SJSA1 (cell line): ENCODE results near the gene GNAL. TPM values are rescaled to one million over a fixed set of nuclear protein-coding genes. Genes with fewer than 3 reads are reported as not detected.
"Not testable (repeated sequence)": the region's sequence is repeated elsewhere in the genome, so short reads cannot be mapped to it uniquely, and the experiment has no call there.

ENCODE experiments used
- DNase-seq, 2 experiments: peaks; one replicate each; pipeline ENCODE4 v3.0.0-alpha.2; 2015 to 2020; ENCODE audit warnings: low spot score in 2 of 2, low read depth in 1 of 2
- H3K27ac ChIP-seq: fragments of 250-450 bp; sonication (Bioruptor Pico); 2 replicates; pipeline ENCODE4 v1.5.1; 2020; ENCODE audit warnings: mild to moderate bottlenecking, moderate library complexity
- H3K27me3 ChIP-seq: fragments of 250-450 bp; sonication (Bioruptor Pico); replicated peaks from 2 replicates; pipeline ENCODE4 v1.5.1; 2020; ENCODE audit warnings: mild to moderate bottlenecking, moderate library complexity
- H3K36me3 ChIP-seq: fragments of 250-450 bp; sonication (Bioruptor Pico); 2 replicates; pipeline ENCODE4 v1.5.1; 2020; ENCODE audit warnings: mild to moderate bottlenecking
- H3K4me1 ChIP-seq: fragments of 250-450 bp; sonication (Bioruptor Pico); replicated peaks from 2 replicates; pipeline ENCODE4 v1.6.1; 2021; ENCODE audit warnings: mild to moderate bottlenecking
- H3K4me3 ChIP-seq: fragments of 250-450 bp; sonication (Bioruptor Pico); 2 replicates; pipeline ENCODE4 v1.5.1; 2020; ENCODE audit warnings: mild to moderate bottlenecking
- H3K9me3 ChIP-seq: fragments of 250-450 bp; sonication (Bioruptor Pico); replicated peaks from 2 replicates; pipeline ENCODE4 v1.5.1; 2020; ENCODE audit warnings: mild to moderate bottlenecking
- total RNA-seq: library from RNA; depleted of rRNA; stranded (reverse); fragments of >200 nt; shearing (Covaris generic); gene quantifications from 2 replicates; pipeline ENCODE4 v1.2.3, GENCODE V29; 2014; rRNA removed

The GNAL gene
- total RNA-seq, 1 experiment from 2014 or later = 1.9 TPM

GRCh38 chr18:11906926-11907874, 218.1 kb downstream of the GNAL start:
- peaks cover 13% of the 10 kb centered on the region for H3K4me1 ChIP-seq
- no peak for DNase-seq
- H3K27ac ChIP-seq = peak overlapping the region; percentile 98; the same call in 1 of the 2 replicates
- no peaks in the 10 kb centered on the region for H3K9me3 ChIP-seq
- no peaks in the 10 kb centered on the region for H3K27me3 ChIP-seq
- peak overlapping the region; percentile 89 for H3K4me3 ChIP-seq
- peaks cover 10% of the 10 kb centered on the region for H3K36me3 ChIP-seq

DNA sequence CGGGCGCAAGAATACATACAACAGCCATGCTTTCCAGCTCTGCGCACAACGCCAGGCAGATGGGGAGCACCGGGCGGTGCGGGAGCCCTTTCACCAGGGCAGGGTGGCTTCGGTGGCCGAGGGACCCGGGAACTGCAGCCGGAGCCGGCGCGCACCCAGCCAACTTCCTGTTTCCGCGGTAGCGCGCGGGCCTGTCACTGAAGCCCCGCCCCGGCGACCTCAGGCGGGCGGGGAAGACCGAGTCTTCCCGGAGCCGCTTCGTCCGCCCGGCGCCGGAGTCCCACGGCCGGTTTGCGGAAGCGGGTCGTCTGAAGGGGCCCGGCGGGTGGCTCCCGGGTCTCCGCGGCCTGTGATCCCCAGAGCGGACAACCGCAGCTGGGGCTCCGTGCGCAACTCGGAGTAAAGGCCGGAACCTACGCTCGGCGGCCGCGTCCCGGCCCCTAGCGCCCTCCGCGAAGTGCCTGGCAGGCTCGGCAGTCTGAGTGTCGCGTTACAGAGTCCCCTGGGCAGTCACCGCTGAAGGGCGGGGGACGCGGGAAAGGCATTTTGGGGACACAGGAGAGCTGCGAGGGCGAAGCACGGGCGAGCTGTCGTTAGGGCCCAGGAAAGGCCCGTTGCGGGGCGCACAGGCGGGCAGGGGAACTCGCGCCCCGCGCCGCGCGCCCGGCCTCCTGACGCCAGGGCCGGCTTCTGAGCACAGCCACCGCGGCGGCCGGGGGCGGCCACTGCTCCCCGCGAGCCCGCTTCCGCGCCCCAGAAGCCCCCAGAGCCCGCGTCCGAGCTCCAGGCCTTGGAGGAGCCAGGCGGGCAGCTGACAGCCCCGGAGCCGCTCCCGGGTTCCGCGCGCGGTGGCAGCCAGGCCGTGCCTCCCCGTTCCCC, 219.4 kb downstream of the GNAL start, which contains the start of gene MPPE1:
Gene MPPE1, minus strand, starts transcription at position 136 of the 879 bp plus-strand sequence. CDS start 11,053 bp downstream, outside the sequence.
- Histone ChIP-seq H3K36me3 (peaks cover 8% of the 10 kb centered on the region), H3K27me3 (no peaks in the 10 kb centered on the region), H3K4me1 (peaks cover 13% of the 10 kb centered on the region), H3K9me3 (no peaks in the 10 kb centered on the region), H3K27ac (peak within 1 kb of the TSS; percentile 98), H3K4me3 (peak within 1 kb of the TSS; percentile 89)
- peak; percentile 88 to 93 for DNase-seq

DNA sequence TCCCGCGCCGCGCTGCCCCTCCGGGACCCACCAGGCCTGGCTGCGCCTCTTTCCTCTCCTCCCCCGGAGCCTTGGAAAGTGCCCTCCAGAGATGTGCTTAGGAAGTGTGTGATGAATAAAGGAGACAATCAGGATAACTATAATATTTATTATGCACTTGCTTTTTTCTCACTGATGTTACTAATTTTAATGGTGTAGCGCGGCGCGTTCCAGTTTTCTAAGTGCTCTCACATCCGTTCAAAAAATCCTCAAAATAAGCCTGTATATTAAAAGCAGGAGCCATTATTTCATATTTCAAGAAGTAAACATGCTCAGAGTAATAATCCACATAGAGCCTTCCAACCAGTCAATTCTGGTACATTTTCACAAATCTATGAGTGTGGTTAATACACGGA, 220.0 kb downstream of the GNAL start:
- peak overlapping the region; percentile 89 for H3K4me3 ChIP-seq
- H3K27me3 ChIP-seq = no peaks in the 10 kb centered on the region
- peaks cover 13% of the 10 kb centered on the region for H3K4me1 ChIP-seq
- no peak for DNase-seq
- peak overlapping the region; percentile 98 for H3K27ac ChIP-seq
- H3K36me3 ChIP-seq = peaks cover 5% of the 10 kb centered on the region; the same call in 1 of the 2 replicates
- H3K9me3 ChIP-seq = no peaks in the 10 kb centered on the region

GRCh38 chr18:11909591-11910026, 220.5 kb downstream of the GNAL start:
- peaks cover 5% of the 10 kb centered on the region; the same call in 1 of the 2 replicates for H3K36me3 ChIP-seq
- peak overlapping the region; percentile 98 for H3K27ac ChIP-seq
- DNase-seq = peak in 1 of 2 experiments; percentile 47
- no peaks in the 10 kb centered on the region for H3K27me3 ChIP-seq
- peak overlapping the region; percentile 89; the same call in 1 of the 2 replicates for H3K4me3 ChIP-seq
- peaks cover 13% of the 10 kb centered on the region for H3K4me1 ChIP-seq
- no peaks in the 10 kb centered on the region for H3K9me3 ChIP-seq

DNA sequence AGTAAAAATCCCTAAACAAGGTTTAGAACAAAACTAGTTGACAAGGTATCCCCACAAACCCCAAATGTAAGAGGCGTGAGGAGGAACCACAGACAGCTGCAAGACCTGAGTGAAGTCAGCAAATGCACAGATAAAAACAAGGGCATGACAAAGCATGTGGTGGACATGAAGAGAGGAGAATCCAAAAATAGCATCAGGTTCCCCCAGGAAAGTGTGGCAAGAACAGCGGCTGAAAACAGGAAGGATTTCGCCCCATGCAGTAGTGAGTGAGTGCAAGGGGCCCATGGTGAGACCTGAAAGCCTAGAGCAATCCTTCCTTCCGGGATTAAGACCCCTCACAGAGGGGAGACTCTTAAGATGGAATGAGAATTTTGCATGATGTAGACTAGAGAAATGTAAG, 227.8 kb downstream of the GNAL start:
- DNase-seq, H3K27me3 ChIP-seq, H3K4me1 ChIP-seq, H3K9me3 ChIP-seq, H3K27ac ChIP-seq, H3K36me3 ChIP-seq, H3K4me3 ChIP-seq: not testable (repeated sequence)

DNA sequence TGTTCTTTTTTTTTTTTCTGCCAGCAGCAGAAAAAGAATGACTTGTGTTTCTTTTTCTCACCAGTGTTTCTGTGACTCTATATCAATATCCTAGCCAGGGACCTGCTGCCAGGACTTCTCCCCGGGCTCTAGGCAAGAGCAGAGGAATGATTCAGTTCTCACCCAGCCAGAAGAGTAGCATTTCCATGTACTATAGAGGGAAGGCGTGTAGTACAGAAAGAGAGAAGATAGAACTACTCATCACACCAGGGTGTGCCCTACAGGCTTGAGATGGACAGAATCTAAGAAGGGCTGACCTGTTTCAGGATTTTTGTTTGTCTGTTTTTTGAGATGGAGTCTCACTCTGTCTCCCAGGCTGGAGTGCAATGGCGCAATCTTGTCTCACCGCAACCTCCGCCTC, 230.5 kb downstream of the GNAL start:
- not testable (repeated sequence) for H3K27ac ChIP-seq, H3K36me3 ChIP-seq, H3K9me3 ChIP-seq, H3K4me1 ChIP-seq, DNase-seq, H3K4me3 ChIP-seq, H3K27me3 ChIP-seq

- Histone ChIP-seq H3K4me3 (no peak overlapping the region), H3K9me3 (no peaks in the 10 kb centered on the region), H3K27me3 (no peaks in the 10 kb centered on the region), H3K4me1 (peaks cover 5% of the 10 kb centered on the region; the same call in 1 of the 2 replicates), H3K36me3 (no peaks in the 10 kb centered on the region), H3K27ac (no peak overlapping the region)
- DNase-seq = no peak
These were observed 234.4 kb downstream of the GNAL start for GRCh38 chr18:11923450-11923849.

DNA sequence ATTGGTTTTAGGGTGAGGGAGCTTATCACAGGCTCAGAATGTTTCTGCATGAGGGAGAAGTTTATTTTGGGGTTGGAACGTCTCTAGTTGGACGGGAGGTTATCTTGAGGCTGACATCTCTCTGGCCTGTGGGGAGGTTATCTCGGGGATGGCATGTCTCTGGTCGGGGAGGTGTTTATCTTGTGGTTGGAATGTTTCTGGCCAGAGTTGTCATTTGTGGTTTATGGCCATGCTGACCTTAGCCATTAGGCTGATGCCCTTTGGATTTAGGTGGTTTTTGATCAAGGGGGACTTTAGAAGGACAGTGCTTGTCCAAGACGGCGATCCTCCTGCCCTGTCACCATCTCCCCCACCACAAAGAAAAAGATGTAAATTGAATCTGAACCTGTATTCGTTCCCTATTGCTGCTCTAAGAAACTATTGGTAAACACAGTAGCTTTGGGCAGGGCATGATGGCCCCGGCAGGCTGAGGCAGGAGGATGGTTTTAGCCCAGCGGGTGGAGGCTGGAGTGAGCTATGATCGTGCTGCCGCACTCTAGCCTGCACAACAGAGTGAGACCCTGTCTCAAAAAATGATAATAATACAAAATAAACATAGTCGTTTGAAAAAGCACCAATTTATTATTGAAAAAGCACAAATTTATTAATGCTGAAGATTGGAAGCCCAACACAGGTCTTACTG, 236.9 kb downstream of the GNAL start:
- Histone ChIP-seq H3K27me3 (no peaks in the 10 kb centered on the region), H3K9me3 (no peaks in the 10 kb centered on the region), H3K4me1 (peaks cover 5% of the 10 kb centered on the region; the same call in 1 of the 2 replicates), H3K27ac (no peak overlapping the region), H3K4me3 (no peak overlapping the region), H3K36me3 (no peaks in the 10 kb centered on the region)
- DNase-seq = no peak

DNA sequence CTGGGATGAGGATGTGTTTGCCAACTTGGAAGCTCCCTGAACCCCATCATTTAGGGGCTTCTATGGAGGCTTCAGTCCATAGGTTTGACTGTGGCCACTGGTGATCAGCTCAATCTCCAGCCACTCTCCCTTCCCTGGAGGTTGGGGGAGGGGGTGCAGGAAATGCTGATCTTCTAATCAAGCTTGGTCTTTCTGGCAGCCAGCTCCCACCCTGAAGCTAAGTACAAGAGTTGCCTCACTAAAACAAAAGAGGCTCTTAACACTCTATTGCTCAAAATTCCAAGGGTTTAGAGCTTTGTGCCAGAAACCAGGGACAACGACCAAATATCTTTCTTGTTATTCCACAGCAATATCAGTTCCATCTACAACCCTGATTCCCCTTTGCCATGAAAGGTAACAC, 238.4 kb downstream of the GNAL start:
- no peaks in the 10 kb centered on the region for H3K9me3 ChIP-seq
- H3K27ac ChIP-seq = no peak overlapping the region
- peaks cover 5% of the 10 kb centered on the region; the same call in 1 of the 2 replicates for H3K4me1 ChIP-seq
- no peaks in the 10 kb centered on the region for H3K27me3 ChIP-seq
- no peak overlapping the region for H3K4me3 ChIP-seq
- DNase-seq = no peak
- H3K36me3 ChIP-seq = no peaks in the 10 kb centered on the region

DNA sequence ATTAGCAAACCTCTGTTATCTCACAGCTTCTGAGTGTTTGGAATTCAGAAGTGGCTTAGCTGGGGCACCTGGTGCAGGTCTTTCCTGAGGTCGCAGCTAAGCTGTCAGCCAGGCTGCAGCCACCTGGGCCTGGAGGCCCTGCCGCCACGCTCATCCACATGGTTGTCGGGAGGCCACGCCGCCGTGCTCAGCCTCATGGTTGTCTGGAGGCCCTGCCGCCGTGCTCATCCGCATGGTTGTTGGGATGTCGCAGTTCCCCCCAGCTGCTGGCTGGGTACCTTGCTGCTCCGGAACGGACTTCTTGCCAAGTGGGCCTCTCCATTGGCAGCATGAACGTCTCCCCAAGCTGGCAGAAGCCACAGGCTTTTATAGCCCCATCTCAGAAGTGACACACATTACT, 243.3 kb downstream of the GNAL start:
- Histone ChIP-seq H3K27me3 (no peaks in the 10 kb centered on the region), H3K9me3 (no peaks in the 10 kb centered on the region), H3K4me3 (no peak overlapping the region), H3K27ac (no peak overlapping the region), H3K4me1 (no peaks in the 10 kb centered on the region), H3K36me3 (no peaks in the 10 kb centered on the region)
- no peak for DNase-seq

Other genes starting within 250 kb of the GNAL start
- not detected in 2 replicates for gene SLC35G4, start 79.7 kb upstream of the GNAL start, total RNA-seq
- gene CHMP1B, start 162.1 kb downstream of the GNAL start, total RNA-seq = 27.2 and 32.9 TPM in 2 replicates
- 30.5 and 36.4 TPM in 2 replicates for gene MPPE1, start 219.1 kb downstream of the GNAL start, total RNA-seq